Stromal cell of bone marrow (primary cell): Measurements from ENCODE around the gene TYMS.

Experiments
- DNase-seq: peaks from one replicate; pipeline ENCODE4 v3.0.0-alpha.2; 2012; ENCODE audit warnings: low read depth

The TYMS gene

GRCh38 chr18:647304-647703 is 10.1 kb upstream of the TYMS start:
- no peak for DNase-seq

- DNase-seq = no peak
Measured at GRCh38 chr18:649341-649740, 8.1 kb upstream of the TYMS start.

- DNase-seq = no peak
Measured at GRCh38 chr18:650428-650858, 7.0 kb upstream of the TYMS start.

GRCh38 chr18:652131-652530 is 5.3 kb upstream of the TYMS start:
- DNase-seq = peak; percentile 13

- no peak for DNase-seq
Measured at GRCh38 chr18:653512-653911, 3.9 kb upstream of the TYMS start.

- no peak for DNase-seq
Measured at GRCh38 chr18:654601-655000, 2.9 kb upstream of the TYMS start.

- DNase-seq = no peak
Measured at GRCh38 chr18:655445-655844, 2.0 kb upstream of the TYMS start.

GRCh38 chr18:658001-658946 is 821 bp downstream of the TYMS start:
- DNase-seq = peak; percentile 80

- no peak for DNase-seq
Measured at GRCh38 chr18:658947-659533, 1.6 kb downstream of the TYMS start.

- DNase-seq = no peak
Measured at GRCh38 chr18:659597-659996, 2.1 kb downstream of the TYMS start.

GRCh38 chr18:662197-662596 is 4.7 kb downstream of the TYMS start:
- DNase-seq = no peak

GRCh38 chr18:666177-666576 is 8.7 kb downstream of the TYMS start:
- no peak for DNase-seq

- no peak for DNase-seq
Measured at GRCh38 chr18:666628-667027, 9.2 kb downstream of the TYMS start.

- no peak for DNase-seq
Measured at GRCh38 chr18:668260-668659, 10.8 kb downstream of the TYMS start.

GRCh38 chr18:669077-669476 is 11.6 kb downstream of the TYMS start:
- DNase-seq = no peak

- DNase-seq = no peak
Measured at GRCh38 chr18:670522-670921, 13.1 kb downstream of the TYMS start.

- no peak for DNase-seq
Measured at GRCh38 chr18:671405-671804, 14.0 kb downstream of the TYMS start.

- no peak for DNase-seq
Measured at GRCh38 chr18:673317-673716, 15.9 kb downstream of the TYMS start.

- no peak for DNase-seq
Measured at GRCh38 chr18:673769-674168, 16.3 kb downstream of the TYMS start.

GRCh38 chr18:675307-675706 is 17.9 kb downstream of the TYMS start:
- DNase-seq = no peak

- no peak for DNase-seq
Measured at GRCh38 chr18:676069-676468, 18.6 kb downstream of the TYMS start.

GRCh38 chr18:676736-677135 is 19.3 kb downstream of the TYMS start:
- DNase-seq = no peak

GRCh38 chr18:677145-677544 is 19.7 kb downstream of the TYMS start:
- no peak for DNase-seq

- no peak for DNase-seq
Measured at GRCh38 chr18:677951-678381, 20.5 kb downstream of the TYMS start.
